Left hindlimb (tissue), 1 donor: ENCODE measurements around the gene KIAA0753.
"Not testable (repeated sequence)": the region's sequence is repeated elsewhere in the genome, so short reads cannot be mapped to it uniquely, and the experiment has no call there.

ENCODE experiments used
- DNase-seq: peaks from one replicate; pipeline ENCODE4 v3.0.0-alpha.2; 2018

KIAA0753 gene

GRCh38 chr17:6668219-6668618 is 27.7 kb upstream of the KIAA0753 start:
- no peak for DNase-seq

GRCh38 chr17:6667516-6667915 is 27.0 kb upstream of the KIAA0753 start:
- DNase-seq: no peak

- no peak for DNase-seq
Observed at GRCh38 chr17:6666557-6666956, 26.0 kb upstream of the KIAA0753 start.

- peak; percentile 79 for DNase-seq
Observed at GRCh38 chr17:6666077-6666521, 25.6 kb upstream of the KIAA0753 start.

GRCh38 chr17:6663200-6663599 is 22.7 kb upstream of the KIAA0753 start:
- not testable (repeated sequence) for DNase-seq

- DNase-seq: no peak
Observed at GRCh38 chr17:6661464-6661848, 20.9 kb upstream of the KIAA0753 start.

GRCh38 chr17:6660805-6661463 is 20.4 kb upstream of the KIAA0753 start:
- DNase-seq: no peak

- DNase-seq: no peak
Observed at GRCh38 chr17:6660101-6660500, 19.6 kb upstream of the KIAA0753 start.

GRCh38 chr17:6658411-6658810 is 17.9 kb upstream of the KIAA0753 start:
- DNase-seq: not testable (repeated sequence)

GRCh38 chr17:6657633-6658287 is 17.2 kb upstream of the KIAA0753 start:
- no peak for DNase-seq

- DNase-seq: not testable (repeated sequence)
Observed at GRCh38 chr17:6656797-6657632, 16.5 kb upstream of the KIAA0753 start.

- DNase-seq: not testable (repeated sequence)
Observed at GRCh38 chr17:6655732-6656361, 15.3 kb upstream of the KIAA0753 start.

- DNase-seq: no peak
Observed at GRCh38 chr17:6654841-6655731, 14.6 kb upstream of the KIAA0753 start.

GRCh38 chr17:6651919-6652452 is 11.5 kb upstream of the KIAA0753 start:
- peak; percentile 78 for DNase-seq

- peak; percentile 95 for DNase-seq
Observed at GRCh38 chr17:6651354-6651918, 10.9 kb upstream of the KIAA0753 start, which contains the start of the genes C17orf100 and MED31. TSS of gene C17orf100 (plus strand) at chr17:6651762. CDS start at chr17:6651914, 152 bp downstream. TSS of gene MED31 (minus strand) at chr17:6651605. CDS start at chr17:6651528, 77 bp downstream.

GRCh38 chr17:6648181-6648580 is 7.7 kb upstream of the KIAA0753 start:
- no peak for DNase-seq

- no peak for DNase-seq
Observed at GRCh38 chr17:6643451-6644125, 3.1 kb upstream of the KIAA0753 start.

GRCh38 chr17:6642592-6642991 is 2.1 kb upstream of the KIAA0753 start:
- no peak for DNase-seq

GRCh38 chr17:6641247-6641863 is 844 bp upstream of the KIAA0753 start:
- DNase-seq: no peak
